A549 treated with AZD9567 at 1 μM for 4 hours (cell line): ENCODE measurements around the gene FAM219B. TPM values are rescaled to one million over a fixed set of nuclear protein-coding genes. Genes with fewer than 3 reads are reported as not detected.

Experiments used
- total RNA-seq: library from RNA; stranded (reverse); fragments of 200-300 nt; extraction: Qiagen RNA extraction; gene quantifications from 5 replicates; pipeline ENCODE4 v1.2.3, GENCODE V29; 2022; ENCODE audit not compliant: insufficient read depth

The FAM219B gene, protein sequence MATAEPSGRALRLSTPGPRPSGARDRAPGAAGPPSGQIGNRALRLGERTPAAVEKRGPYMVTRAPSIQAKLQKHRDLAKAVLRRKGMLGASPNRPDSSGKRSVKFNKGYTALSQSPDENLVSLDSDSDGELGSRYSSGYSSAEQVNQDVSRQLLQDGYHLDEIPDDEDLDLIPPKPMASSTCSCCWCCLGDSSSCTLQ
- 32.8 to 41.8 TPM (median 38.4 TPM) in 5 replicates for total RNA-seq

DNA sequence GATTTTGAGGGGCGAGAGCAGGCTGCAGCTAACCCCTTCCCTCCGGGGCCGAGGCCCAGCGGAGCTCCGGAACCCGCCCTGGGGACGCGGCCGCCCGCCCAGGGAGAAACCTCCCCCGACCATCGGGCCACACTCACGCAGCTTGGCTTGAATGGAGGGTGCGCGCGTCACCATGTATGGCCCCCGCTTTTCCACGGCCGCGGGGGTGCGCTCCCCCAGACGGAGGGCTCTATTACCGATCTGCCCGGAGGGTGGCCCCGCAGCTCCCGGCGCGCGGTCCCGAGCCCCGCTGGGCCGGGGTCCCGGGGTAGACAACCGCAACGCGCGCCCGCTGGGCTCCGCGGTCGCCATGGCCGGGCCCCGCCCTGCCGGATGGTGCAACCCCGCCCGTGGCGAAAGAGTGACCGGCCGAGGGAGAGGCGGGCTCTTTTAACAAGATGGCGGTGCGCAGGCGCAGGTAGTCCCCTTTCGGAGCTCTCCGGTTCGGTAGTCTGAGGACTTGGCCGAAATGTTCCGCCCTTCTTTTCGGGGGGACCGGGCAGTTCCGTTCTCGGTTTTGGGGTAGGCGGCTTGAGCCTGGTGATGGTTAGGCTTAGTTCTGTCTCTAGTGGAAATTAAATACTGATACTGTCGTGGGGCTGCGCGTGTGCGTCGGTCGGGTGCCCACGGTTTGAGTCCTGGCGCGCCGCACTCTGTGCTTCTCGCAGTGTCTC, at the start of gene FAM219B:
FAM219B (minus strand) TSS at position 402 of the 713 bp plus-strand sequence; CDS start at position 351, 51 bp downstream.

DNA sequence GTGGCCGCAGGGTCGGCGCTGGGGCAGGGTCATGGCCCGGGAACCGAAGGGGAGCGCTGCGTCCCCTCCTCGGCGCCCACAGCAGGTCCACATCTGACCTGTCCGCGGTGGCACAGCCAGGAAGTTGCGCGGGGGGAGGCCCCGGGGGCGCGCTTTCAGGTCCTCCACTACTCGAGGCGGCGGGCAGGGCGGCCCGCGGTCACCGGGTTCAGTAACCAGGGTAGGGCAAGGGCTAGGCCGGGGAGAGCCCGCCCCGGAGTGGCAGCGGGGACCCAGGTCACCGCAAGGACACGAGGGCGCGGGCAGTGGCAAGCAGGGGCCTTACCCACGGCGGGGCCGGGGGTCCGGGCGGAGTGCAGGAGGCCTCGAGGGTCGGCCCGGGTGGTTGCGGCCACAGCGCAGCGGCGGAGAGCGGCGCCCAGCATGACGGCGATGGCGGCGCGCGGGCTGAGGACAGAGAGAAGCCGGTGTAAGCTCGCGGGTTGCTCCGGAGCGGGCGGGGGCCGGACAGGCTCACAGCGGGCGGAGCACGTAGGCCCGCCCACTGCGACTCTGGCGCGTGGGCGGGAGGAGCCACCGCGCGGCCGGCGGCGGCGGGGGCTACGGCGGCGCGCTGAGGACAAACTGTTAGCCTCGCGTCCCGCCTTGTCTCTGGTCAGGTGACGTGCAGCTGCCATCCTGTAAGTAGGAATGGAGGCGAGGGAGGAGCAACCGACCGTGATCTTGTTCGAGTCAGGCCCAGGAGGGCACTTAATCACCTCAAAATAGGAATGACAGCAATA, 31.1 kb upstream of the FAM219B start, which contains the start of gene COX5A:
COX5A (minus strand) TSS at position 484 of the 782 bp plus-strand sequence; CDS start at position 425, 59 bp downstream.

DNA sequence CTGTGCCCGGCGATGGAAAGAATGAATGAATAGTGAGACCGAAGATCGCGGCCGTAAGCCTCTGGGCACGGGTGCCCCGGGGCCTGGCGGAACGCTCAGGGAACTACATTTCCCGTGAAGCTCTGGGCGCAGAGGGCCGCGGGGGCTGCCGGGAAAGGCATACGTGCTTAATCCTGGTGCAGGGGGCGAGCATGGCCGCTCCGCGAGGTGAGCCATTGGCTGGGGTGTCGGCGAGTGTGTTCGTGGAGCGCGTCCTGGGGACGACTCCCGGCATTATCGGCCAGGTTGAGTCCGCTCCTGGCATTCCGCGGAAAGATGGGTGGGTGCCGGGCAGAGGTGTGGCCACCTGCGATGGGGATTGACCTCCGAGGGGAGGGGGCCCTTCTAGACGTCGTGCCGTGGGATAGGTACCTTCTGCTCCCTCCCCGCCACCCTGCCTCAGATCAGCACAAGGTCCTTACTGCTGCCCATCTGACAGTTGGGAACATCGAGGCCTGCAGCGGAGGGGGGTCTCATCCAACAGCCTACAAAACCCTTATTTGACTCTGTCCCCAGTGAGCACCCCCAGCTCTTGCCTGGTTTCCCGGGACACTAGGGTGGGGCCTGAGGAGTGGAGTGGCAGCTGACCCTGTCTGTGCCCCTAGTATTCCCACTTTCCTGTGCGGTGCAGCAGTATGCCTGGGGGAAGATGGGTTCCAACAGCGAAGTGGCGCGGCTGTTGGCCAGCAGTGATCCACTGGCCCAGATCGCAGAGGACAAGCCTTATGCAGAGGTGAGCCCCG, 16.6 kb downstream of the FAM219B start, which contains the start of gene MPI:
MPI (plus strand) TSS at position 160 of the 782 bp plus-strand sequence; CDS start at position 192, 32 bp downstream.

DNA sequence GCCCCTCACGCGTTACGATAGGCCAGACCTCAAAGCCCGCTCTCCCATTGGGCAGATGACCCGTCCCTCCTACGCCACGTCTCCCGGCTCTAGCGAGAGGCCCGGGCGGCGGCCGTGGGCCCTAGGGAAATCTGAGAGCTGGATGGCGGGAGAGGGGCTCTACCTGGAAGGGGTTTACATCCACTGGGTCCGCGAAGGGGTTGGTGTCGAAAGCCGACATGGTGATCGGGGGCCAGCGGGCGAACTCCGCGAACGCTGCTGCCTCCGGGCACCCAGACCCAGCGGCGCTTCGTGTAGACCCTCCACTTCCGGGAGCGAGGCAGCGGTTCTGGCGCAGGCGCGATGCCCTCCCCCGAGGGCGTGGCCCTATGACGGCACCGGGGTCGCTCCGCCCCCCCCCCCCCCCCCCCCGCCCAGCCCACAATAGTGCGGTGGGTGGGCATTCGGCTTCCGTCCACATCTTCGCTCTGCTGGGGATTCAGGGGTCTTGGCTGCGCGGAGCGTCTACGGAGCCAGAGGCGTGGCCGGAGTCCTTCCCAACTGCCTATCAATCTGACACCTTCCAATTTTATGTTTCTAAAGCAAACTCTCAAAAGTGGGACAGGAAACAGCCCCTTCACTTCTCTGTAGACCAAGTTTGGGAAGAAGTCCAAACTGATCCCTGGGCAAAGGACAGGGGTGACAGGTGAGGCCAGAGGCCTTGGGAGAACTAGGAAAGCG, 33.5 kb downstream of the FAM219B start, which contains the start of gene SCAMP2:
SCAMP2 (minus strand) TSS at position 330 of the 720 bp plus-strand sequence; CDS start at position 220, 110 bp downstream.

Other genes with a start within 250 kb of the FAM219B start
- gene EDC3, start 210.8 kb downstream of the FAM219B start, total RNA-seq: 18.9 to 23.7 TPM (median 20.1 TPM) in 5 replicates
- gene CYP1A1, start 181.3 kb downstream of the FAM219B start, total RNA-seq: 1.2 to 3.9 TPM (median 1.7 TPM) in 5 replicates
- not detected in 5 replicates for gene CYP1A2, start 158.0 kb downstream of the FAM219B start, total RNA-seq
- gene CSK, start 124.8 kb downstream of the FAM219B start, total RNA-seq: 60.3 to 69.4 TPM (median 64.0 TPM) in 5 replicates
- gene LMAN1L, start 94.0 kb downstream of the FAM219B start, total RNA-seq: not detected in 5 replicates
- gene CPLX3, start 80.2 kb downstream of the FAM219B start, total RNA-seq: 0.06 to 0.11 TPM (median 0.07 TPM) in 3 of 5 replicates, not detected in the others
- gene ULK3, start 63.7 kb downstream of the FAM219B start, total RNA-seq: 24.1 to 42.4 TPM (median 39.7 TPM) in 5 replicates
- gene SCAMP2, start 33.5 kb downstream of the FAM219B start, total RNA-seq: 58.6 to 75.9 TPM (median 70.9 TPM) in 5 replicates
- gene MPI, start 16.8 kb downstream of the FAM219B start, total RNA-seq: 24.8 to 33.8 TPM (median 31.8 TPM) in 5 replicates
- gene COX5A, start 31.2 kb upstream of the FAM219B start, total RNA-seq: 549 to 606 TPM (median 573 TPM) in 5 replicates
- gene RPP25, start 49.9 kb upstream of the FAM219B start, total RNA-seq: 14.2 to 27.9 TPM (median 27.3 TPM) in 5 replicates
- 11.2 to 12.6 TPM (median 12.0 TPM) in 5 replicates for gene SCAMP5, start 88.7 kb upstream of the FAM219B start, total RNA-seq
- 16.0 to 20.1 TPM (median 17.6 TPM) in 5 replicates for gene PPCDC, start 116.7 kb upstream of the FAM219B start, total RNA-seq